T-helper 1 cell treated with Interleukin-12 subunit alpha and Interleukin-12 subunit beta and Interleukin-4 antibody, amounts not matched to agents 30 ng/mL and 1 ng/mL, for 36 hours (primary cell): ENCODE results near the gene SEPTIN8. TPM values are rescaled to one million over a fixed set of nuclear protein-coding genes. Genes with fewer than 3 reads are reported as not detected.

Experiments
- intact Hi-C: fragments of 100-400 bp; cut with micrococcal nuclease; formaldehyde crosslinking; loops from one replicate; pipeline ENCODE4 v1.15.1; 2024
- total RNA-seq: library from RNA; stranded (reverse); gene quantifications from 2 replicates; pipeline ENCODE4 v1.2.3, GENCODE V29; 2022

The SEPTIN8 gene
- total RNA-seq, 1 donor from 2014 or later, result 54.0 TPM

- intact Hi-C loops, result no loop called here
These were observed 10.3 kb downstream of the SEPTIN8 start for GRCh38 chr5:132766806-132767055.

- intact Hi-C loops, result no loop called here
These were observed 10.8 kb downstream of the SEPTIN8 start for GRCh38 chr5:132766020-132766805.

- intact Hi-C loops, result no loop called here
These were observed 11.6 kb downstream of the SEPTIN8 start for GRCh38 chr5:132765311-132766019.

- intact Hi-C loops, result no loop called here
These were observed 12.3 kb downstream of the SEPTIN8 start for GRCh38 chr5:132764671-132765238.

- intact Hi-C loops, result no loop called here
These were observed 13.0 kb downstream of the SEPTIN8 start for GRCh38 chr5:132764051-132764450.

- intact Hi-C loops, result no loop called here
These were observed 13.6 kb downstream of the SEPTIN8 start for GRCh38 chr5:132763181-132764036.

- intact Hi-C loops, result no loop called here
These were observed 14.6 kb downstream of the SEPTIN8 start for GRCh38 chr5:132762246-132763000.

GRCh38 chr5:132761321-132762240, 15.5 kb downstream of the SEPTIN8 start:
- intact Hi-C loops, result no loop called here

- intact Hi-C loops, result no loop called here
These were observed 16.3 kb downstream of the SEPTIN8 start for GRCh38 chr5:132760601-132761317.

- intact Hi-C loops, result no loop called here
These were observed 17.0 kb downstream of the SEPTIN8 start for GRCh38 chr5:132760049-132760420.

GRCh38 chr5:132759114-132760048, 17.7 kb downstream of the SEPTIN8 start:
- intact Hi-C loops, result no loop called here

GRCh38 chr5:132758451-132758850, 18.6 kb downstream of the SEPTIN8 start:
- intact Hi-C loops, result no loop called here

- intact Hi-C loops, result no loop called here
These were observed 20.5 kb downstream of the SEPTIN8 start for GRCh38 chr5:132756542-132756941.

GRCh38 chr5:132754947-132755346, 22.1 kb downstream of the SEPTIN8 start:
- intact Hi-C loops, result no loop called here

GRCh38 chr5:132754111-132754510, 22.9 kb downstream of the SEPTIN8 start:
- intact Hi-C loops, result no loop called here

GRCh38 chr5:132753135-132753987, 23.7 kb downstream of the SEPTIN8 start:
- intact Hi-C loops, result no loop called here

- intact Hi-C loops, result no loop called here
These were observed 24.4 kb downstream of the SEPTIN8 start for GRCh38 chr5:132752581-132753125.
